H9 (cell line): ENCODE data around the gene ADGRL3. TPM values are rescaled to one million over a fixed set of nuclear protein-coding genes. Genes with fewer than 3 reads are reported as not detected.

Experiments
- DNase-seq: peaks from one replicate; pipeline ENCODE4 v3.0.0-alpha.2; 2017
- H2AFZ ChIP-seq: one replicate; pipeline ENCODE4 v1.6.1; 2013; ENCODE audit warnings: mild to moderate bottlenecking, low read length, control low read depth, moderate library complexity
- H2AK5ac ChIP-seq: 2 replicates; pipeline ENCODE4 v1.6.1; 2013; ENCODE audit warnings: low read length, control low read depth, mixed read lengths; ENCODE audit not compliant: insufficient read length
- H2BK120ac ChIP-seq: one replicate; pipeline ENCODE4 v1.6.1; 2013; ENCODE audit warnings: low read depth, mild to moderate bottlenecking, low read length, control low read depth, inconsistent platforms; ENCODE audit not compliant: poor library complexity, severe bottlenecking
- H2BK12ac ChIP-seq: 2 replicates; pipeline ENCODE4 v1.6.1; 2013; ENCODE audit warnings: low read length, control low read depth, mixed read lengths, low read depth; ENCODE audit not compliant: insufficient read length
- H2BK15ac ChIP-seq: 2 replicates; pipeline ENCODE4 v1.6.1; 2013; ENCODE audit warnings: low read depth, low read length, control low read depth
- H2BK20ac ChIP-seq: one replicate; pipeline ENCODE4 v1.6.1; 2013; ENCODE audit warnings: low read depth, mild to moderate bottlenecking, low read length, control low read depth, inconsistent platforms; ENCODE audit not compliant: poor library complexity, severe bottlenecking
- H2BK5ac ChIP-seq: 2 replicates; pipeline ENCODE4 v1.6.1; 2013; ENCODE audit warnings: low read length, control low read depth, mixed read lengths; ENCODE audit not compliant: insufficient read length
- H3K14ac ChIP-seq: 2 replicates; pipeline ENCODE4 v1.6.1; 2013; ENCODE audit warnings: low read length, control low read depth; ENCODE audit not compliant: insufficient read depth
- H3K18ac ChIP-seq: 2 replicates; pipeline ENCODE4 v1.6.1; 2013; ENCODE audit warnings: low read depth, mild to moderate bottlenecking, mixed read lengths, low read length, control low read depth; ENCODE audit not compliant: insufficient read length
- H3K23ac ChIP-seq: 2 replicates; pipeline ENCODE4 v1.6.1; 2013; ENCODE audit warnings: low read length, control low read depth, mixed read lengths, low read depth; ENCODE audit not compliant: insufficient read length
- H3K23me2 ChIP-seq: 2 replicates; pipeline ENCODE4 v1.6.1; 2013; ENCODE audit warnings: low read depth, mild to moderate bottlenecking, mixed read lengths, low read length, control low read depth; ENCODE audit not compliant: insufficient read length, poor library complexity, severe bottlenecking
- H3K27ac ChIP-seq: 2 replicates; pipeline ENCODE4 v1.5.1; 2013; ENCODE audit warnings: low read length, control low read depth, mixed read lengths, low read depth; ENCODE audit not compliant: insufficient read length
- H3K27me3 ChIP-seq: 2 replicates; pipeline ENCODE4 v1.6.1; 2013; ENCODE audit warnings: low read length, control low read depth, inconsistent platforms; ENCODE audit not compliant: insufficient read depth
- H3K4ac ChIP-seq: 2 replicates; pipeline ENCODE4 v1.6.1; 2013; ENCODE audit warnings: low read depth, mild to moderate bottlenecking, control low read depth, inconsistent platforms, low read length, moderate library complexity
- H3K4me1 ChIP-seq: 2 replicates; pipeline ENCODE4 v1.6.1; 2013; ENCODE audit warnings: low read length, control low read depth, inconsistent platforms; ENCODE audit not compliant: insufficient read depth
- H3K4me2 ChIP-seq: 2 replicates; pipeline ENCODE4 v1.6.1; 2013; ENCODE audit warnings: low read length, control low read depth, mixed read lengths; ENCODE audit not compliant: insufficient read length, insufficient read depth
- H3K56ac ChIP-seq: 2 replicates; pipeline ENCODE4 v1.6.1; 2013; ENCODE audit warnings: low read depth, mild to moderate bottlenecking, mixed read lengths, low read length, control low read depth; ENCODE audit not compliant: insufficient read length
- H3K79me1 ChIP-seq: 2 replicates; pipeline ENCODE4 v1.6.1; 2013; ENCODE audit warnings: low read depth, mild to moderate bottlenecking, moderate library complexity, low read length, control low read depth, inconsistent platforms; ENCODE audit not compliant: insufficient read depth, poor library complexity, severe bottlenecking
- H3K79me2 ChIP-seq: 2 replicates; pipeline ENCODE4 v1.6.1; 2013; ENCODE audit warnings: low read length, control low read depth, inconsistent platforms; ENCODE audit not compliant: insufficient read depth
- H3K9ac ChIP-seq: 2 replicates; pipeline ENCODE4 v1.6.1; 2013; ENCODE audit warnings: low read length, control low read depth, mixed read lengths; ENCODE audit not compliant: insufficient read length; ENCODE audit errors: extremely low read depth
- H3K9me3 ChIP-seq: one replicate; pipeline ENCODE4 v1.6.1; 2013; ENCODE audit warnings: low read depth, low read length, inconsistent platforms; ENCODE audit not compliant: control insufficient read depth
- H3T11ph ChIP-seq: one replicate; pipeline ENCODE4 v1.6.1; 2013; ENCODE audit warnings: mild to moderate bottlenecking, low read length, control low read depth, inconsistent platforms
- H4K20me1 ChIP-seq: one replicate; pipeline ENCODE4 v1.6.1; 2013; ENCODE audit not compliant: control insufficient read depth, insufficient read length, insufficient read depth
- H4K5ac ChIP-seq: 2 replicates; pipeline ENCODE4 v1.6.1; 2013; ENCODE audit warnings: low read depth, mild to moderate bottlenecking, mixed read lengths, low read length, control low read depth; ENCODE audit not compliant: insufficient read length
- H4K8ac ChIP-seq: replicated peaks from 2 replicates; pipeline ENCODE4 v1.6.1; 2013; ENCODE audit warnings: low read length, control low read depth, mixed read lengths, low read depth; ENCODE audit not compliant: insufficient read length
- H4K91ac ChIP-seq: 2 replicates; pipeline ENCODE4 v1.6.1; 2013; ENCODE audit warnings: low read depth, mild to moderate bottlenecking, moderate library complexity, mixed read lengths, low read length, control low read depth; ENCODE audit not compliant: insufficient read length
- H3K27ac Mint-ChIP-seq, 3 experiments: 2 replicates in 2 of 3; 3 replicates in 1 of 3; pipeline ENCODE4 v1.8.0; 2020 to 2021; ENCODE audit warnings: mixed read lengths in 3 of 3, mild to moderate bottlenecking in 1 of 3, moderate library complexity in 1 of 3
- H3K27me3 Mint-ChIP-seq: 2 replicates; pipeline ENCODE4 v1.8.0; 2021; ENCODE audit warnings: low read depth, mild to moderate bottlenecking, moderate library complexity, mixed read lengths
- H3K36me3 Mint-ChIP-seq, 3 experiments: 2 replicates in 2 of 3; 3 replicates in 1 of 3; pipeline ENCODE4 v1.8.0; 2020 to 2021; ENCODE audit warnings: low read depth in 3 of 3, mixed read lengths in 3 of 3; ENCODE audit not compliant: insufficient read depth in 1 of 3
- H3K4me1 Mint-ChIP-seq, 2 experiments: 2 replicates each; pipeline ENCODE4 v1.8.0; 2020; ENCODE audit warnings: mixed read lengths in 2 of 2
- H3K4me3 Mint-ChIP-seq, 2 experiments: 2 replicates in 1 of 2; 3 replicates in 1 of 2; pipeline ENCODE4 v1.8.0; 2020 to 2021; ENCODE audit warnings: mild to moderate bottlenecking in 2 of 2, mixed read lengths in 2 of 2, moderate library complexity in 1 of 2
- H3K9me3 Mint-ChIP-seq, 2 experiments: 2 replicates in 1 of 2; 3 replicates in 1 of 2; pipeline ENCODE4 v1.8.0; 2020; ENCODE audit warnings: mild to moderate bottlenecking in 2 of 2, mixed read lengths in 2 of 2, moderate library complexity in 1 of 2
- CTCF ChIP-seq: fragments of 200-600 bp; sonication (generic); conservative IDR thresholded peaks from 3 replicates; pipeline ENCODE4 v1.8.0; 2021; ENCODE audit warnings: antibody characterized with exemption, mild to moderate bottlenecking
- WGBS: extraction: QIAGEN DNeasy Blood & Tissue Kit; methylation state at CpG from one replicate; pipeline ENCODE4 v1.1.7; 2013; ENCODE audit warnings: missing lambda C conversion rate, low lambda C conversion rate, mixed read lengths; ENCODE audit not compliant: insufficient read length; ENCODE audit errors: extremely low coverage; 5-methylcytosine and 5-hydroxymethylcytosine counted together
- total RNA-seq: library from RNA; stranded (reverse); gene quantifications from 2 replicates; pipeline ENCODE4 v1.2.1, GENCODE V29; 2021

The ADGRL3 gene
- total RNA-seq, 1 experiment from 2014 or later, result 5.9 TPM

- H3K4ac ChIP-seq, result no peak overlapping the region
- no peak overlapping the region for H3K4me2 ChIP-seq
- H3K27ac Mint-ChIP-seq, result peak overlapping the region in 1 of 3 experiments; percentile 12; a peak in 1 of 7 replicates
Observed at GRCh38 chr4:61461956-61462355, 261.8 kb downstream of the ADGRL3 start.

More at GRCh38 chr4:61461956-61462355, 261.8 kb downstream of the ADGRL3 start:
- Histone ChIP-seq H3K23ac (no peak overlapping the region), H3K79me1 (no peaks in the 10 kb centered on the region), H4K20me1 (no peaks in the 10 kb centered on the region), H3K18ac (no peak overlapping the region), H4K5ac (no peak overlapping the region), H3K56ac (no peak overlapping the region), H3K79me2 (no peaks in the 10 kb centered on the region), H4K8ac (no peak overlapping the region), H3K4me1 (no peaks in the 10 kb centered on the region), H3K9ac (no peak overlapping the region), H3T11ph (no peak overlapping the region), H3K9me3 (no peaks in the 10 kb centered on the region), H3K27ac (no peak overlapping the region), H3K27me3 (no peaks in the 10 kb centered on the region), H2BK15ac (no peak overlapping the region), H3K23me2 (no peaks in the 10 kb centered on the region), H4K91ac (no peak overlapping the region), H2AFZ (no peak overlapping the region), H2BK5ac (no peak overlapping the region), H2BK120ac (no peak overlapping the region), H3K14ac (no peak overlapping the region), H2AK5ac (no peak overlapping the region), H2BK20ac (no peak overlapping the region), H2BK12ac (no peak overlapping the region)
- no peak overlapping the region for H3K4me3 Mint-ChIP-seq
- H3K4me1 Mint-ChIP-seq, result 0 out of 4 replicates have a peak, but pooled peaks cover 0 to 2% of the 10 kb centered on the region in 2 experiments
- H3K9me3 Mint-ChIP-seq, result no peaks in the 10 kb centered on the region
- no peaks in the 10 kb centered on the region for H3K27me3 Mint-ChIP-seq
- H3K36me3 Mint-ChIP-seq, result no peaks in the 10 kb centered on the region
- no peak for TF ChIP-seq CTCF
- no peak for DNase-seq
- no CpG with 5 or more reads among the region's 1 CpG for WGBS
